Esophagus (tissue), 2 donors: ENCODE measurements around the gene RTRAF. TPM values are rescaled to one million over a fixed set of nuclear protein-coding genes. Genes with fewer than 3 reads are reported as not detected.

Experiments used
- H3K27ac ChIP-seq, 2 donors: one replicate each; pipeline ENCODE4 v1.5.1; 2013; ENCODE audit warnings: low read depth in 2 of 2, mild to moderate bottlenecking in 2 of 2, inconsistent platforms in 1 of 2, low read length in 1 of 2, moderate library complexity in 1 of 2
- H3K27me3 ChIP-seq, 2 donors: one replicate each; pipeline ENCODE4 v1.6.1; 2013; ENCODE audit warnings: low read length in 2 of 2, control low read depth in 1 of 2, mild to moderate bottlenecking in 1 of 2; ENCODE audit not compliant: insufficient read depth in 2 of 2, control insufficient read depth in 1 of 2
- H3K36me3 ChIP-seq, 2 donors: one replicate each; pipeline ENCODE4 v1.6.1; 2013; ENCODE audit warnings: low read length in 1 of 2; ENCODE audit not compliant: control insufficient read depth in 2 of 2, insufficient read depth in 2 of 2
- H3K4me1 ChIP-seq, 2 donors: one replicate each; pipeline ENCODE4 v1.6.1; 2013; ENCODE audit warnings: low read length in 1 of 2; ENCODE audit not compliant: control insufficient read depth in 2 of 2, insufficient read depth in 2 of 2
- H3K4me3 ChIP-seq, 2 donors: one replicate each; pipeline ENCODE4 v1.5.1; 2013; ENCODE audit warnings: low read length in 2 of 2, mild to moderate bottlenecking in 2 of 2, low read depth in 1 of 2, moderate library complexity in 1 of 2
- H3K9me3 ChIP-seq, 2 donors: one replicate each; pipeline ENCODE4 v1.6.1; 2013; ENCODE audit warnings: mild to moderate bottlenecking in 2 of 2, low read depth in 1 of 2, low read length in 1 of 2, moderate library complexity in 1 of 2; ENCODE audit not compliant: control insufficient read depth in 2 of 2, insufficient read depth in 1 of 2
- WGBS, 2 donors: extraction: QIAGEN DNeasy Blood & Tissue Kit; methylation state at CpG; one replicate each; pipeline ENCODE4 v1.1.7; 2013; 5-methylcytosine and 5-hydroxymethylcytosine counted together
- polyA plus RNA-seq, 2 donors: library from polyadenylated mRNA; stranded (reverse); fragments of 200-250 nt; gene quantifications; one replicate each; pipeline ENCODE4 v1.2.3, GENCODE V29; 2013
- donor health status: healthy with polysubstance abuse.
- donor health status: Bipolar disorder and iron deficiency.

RTRAF gene
- polyA plus RNA-seq, 2 donors, result 83.5 to 108 TPM

GRCh38 chr14:52053044-52053443 lies 63.7 kb downstream of the RTRAF start:
- Histone ChIP-seq H3K27me3 (no peaks in the 10 kb centered on the region), H3K36me3 (no peaks in the 10 kb centered on the region), H3K4me3 (no peak overlapping the region), H3K4me1 (peaks cover 0 to 2% of the 10 kb centered on the region in 2 donors), H3K27ac (peak overlapping the region; percentile 44 to 57), H3K9me3 (no peaks in the 10 kb centered on the region)
- 33 to 51% methylated on average over 5 of the region's 5 CpGs for WGBS, 2 donors

GRCh38 chr14:52054678-52055077 lies 65.3 kb downstream of the RTRAF start:
- Histone ChIP-seq H3K4me3 (no peak overlapping the region), H3K9me3 (no peaks in the 10 kb centered on the region), H3K27me3 (no peaks in the 10 kb centered on the region), H3K4me1 (peaks cover 0 to under 1% of the 10 kb centered on the region in 2 donors), H3K36me3 (no peaks in the 10 kb centered on the region), H3K27ac (no peak overlapping the region)
- WGBS, 2 donors, result 0 to 21% methylated on average over 1 of the region's 1 CpG

GRCh38 chr14:52055167-52055566 lies 65.8 kb downstream of the RTRAF start:
- no peaks in the 10 kb centered on the region for H3K36me3 ChIP-seq
- no peaks in the 10 kb centered on the region for H3K27me3 ChIP-seq
- no peak overlapping the region for H3K4me3 ChIP-seq
- no peaks in the 10 kb centered on the region for H3K4me1 ChIP-seq
- H3K9me3 ChIP-seq, result no peaks in the 10 kb centered on the region
- no peak overlapping the region for H3K27ac ChIP-seq
- 68 to 73% methylated on average over 2 of the region's 2 CpGs for WGBS, 2 donors

- WGBS, 2 donors, result 51 to 55% methylated on average over 3 of the region's 3 CpGs
- Histone ChIP-seq H3K27ac (no peak overlapping the region), H3K4me1 (peaks cover 3 to 4% of the 10 kb centered on the region in 2 donors)
Measured at GRCh38 chr14:52058341-52058740, 69.0 kb downstream of the RTRAF start.

GRCh38 chr14:52059649-52060048 lies 70.3 kb downstream of the RTRAF start:
- H3K36me3 ChIP-seq, result no peaks in the 10 kb centered on the region
- no peaks in the 10 kb centered on the region for H3K9me3 ChIP-seq
- H3K27ac ChIP-seq, result no peak overlapping the region
- peaks cover 3 to 4% of the 10 kb centered on the region in 2 donors for H3K4me1 ChIP-seq
- no peak overlapping the region for H3K4me3 ChIP-seq
- no peaks in the 10 kb centered on the region for H3K27me3 ChIP-seq

More at GRCh38 chr14:52058341-52058740, 69.0 kb downstream of the RTRAF start:
- no peaks in the 10 kb centered on the region for H3K36me3 ChIP-seq
- no peak overlapping the region for H3K4me3 ChIP-seq
- no peaks in the 10 kb centered on the region for H3K9me3 ChIP-seq
- no peaks in the 10 kb centered on the region for H3K27me3 ChIP-seq

GRCh38 chr14:52060080-52060479 lies 70.7 kb downstream of the RTRAF start:
- WGBS, 2 donors, result 11 to 28% methylated on average over 6 of the region's 6 CpGs
- Histone ChIP-seq H3K4me3 (no peak overlapping the region), H3K27ac (peak overlapping the region in 1 of 2 donors; percentile 36), H3K9me3 (no peaks in the 10 kb centered on the region), H3K4me1 (peaks cover 3 to 4% of the 10 kb centered on the region in 2 donors), H3K36me3 (no peaks in the 10 kb centered on the region), H3K27me3 (no peaks in the 10 kb centered on the region)

Other genes starting within 250 kb of the RTRAF start
- 1 to 10 TPM; 1.6 to 2.0 TPM for gene GNG2, start 128.9 kb upstream of the RTRAF start, polyA plus RNA-seq
- 1 to 10 TPM; 2.9 to 3.1 TPM for gene NID2, start 79.5 kb downstream of the RTRAF start, polyA plus RNA-seq